ENCODE data around the gene TELO2.

GRCh38 chr16:1532771-1533170 is 39.6 kb downstream of the TELO2 start:
- TF ChIP-seq, protein P1, sequence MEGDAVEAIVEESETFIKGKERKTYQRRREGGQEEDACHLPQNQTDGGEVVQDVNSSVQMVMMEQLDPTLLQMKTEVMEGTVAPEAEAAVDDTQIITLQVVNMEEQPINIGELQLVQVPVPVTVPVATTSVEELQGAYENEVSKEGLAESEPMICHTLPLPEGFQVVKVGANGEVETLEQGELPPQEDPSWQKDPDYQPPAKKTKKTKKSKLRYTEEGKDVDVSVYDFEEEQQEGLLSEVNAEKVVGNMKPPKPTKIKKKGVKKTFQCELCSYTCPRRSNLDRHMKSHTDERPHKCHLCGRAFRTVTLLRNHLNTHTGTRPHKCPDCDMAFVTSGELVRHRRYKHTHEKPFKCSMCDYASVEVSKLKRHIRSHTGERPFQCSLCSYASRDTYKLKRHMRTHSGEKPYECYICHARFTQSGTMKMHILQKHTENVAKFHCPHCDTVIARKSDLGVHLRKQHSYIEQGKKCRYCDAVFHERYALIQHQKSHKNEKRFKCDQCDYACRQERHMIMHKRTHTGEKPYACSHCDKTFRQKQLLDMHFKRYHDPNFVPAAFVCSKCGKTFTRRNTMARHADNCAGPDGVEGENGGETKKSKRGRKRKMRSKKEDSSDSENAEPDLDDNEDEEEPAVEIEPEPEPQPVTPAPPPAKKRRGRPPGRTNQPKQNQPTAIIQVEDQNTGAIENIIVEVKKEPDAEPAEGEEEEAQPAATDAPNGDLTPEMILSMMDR (IDR thresholded peaks at IDR 0.05; ENCODE audit: extremely low read depth in 1 of 2, insufficient read depth in 1 of 2, low read depth in 1 of 2, low read length in 2 of 2): no peak
- no peak for TF ChIP-seq JUN (IDR thresholded peaks at IDR 0.05; ENCODE audit: borderline replicate concordance, insufficient read depth, insufficient read length, low read depth)
- no peak for TF ChIP-seq EZH2 (IDR thresholded peaks at IDR 0.05; ENCODE audit: borderline replicate concordance, low read depth, low read length, severe bottlenecking)
- TF ChIP-seq POLR2A (IDR thresholded peaks at IDR 0.05; ENCODE audit: low read depth, low read length): no peak

Data from endothelial cell of umbilical vein (primary cell).